Erythroblast (primary cell): ENCODE data around the gene MYH6.

Experiments
- GATA1 ChIP-seq: IDR thresholded peaks from 2 replicates; pipeline ENCODE4 v1.6.1; 2011; ENCODE audit warnings: low read depth, mild to moderate bottlenecking, control low read depth, low read length, moderate library complexity
- POLR2A ChIP-seq: IDR thresholded peaks from 2 replicates; pipeline ENCODE4 v1.6.1; 2011; ENCODE audit warnings: mild to moderate bottlenecking, low read length

- no peak for TF ChIP-seq POLR2A
- TF ChIP-seq GATA1: no peak
These were observed 5.0 kb downstream of the MYH6 start for GRCh38 chr14:23403139-23403438.
